Neuronal stem cell (in vitro differentiated cells): ENCODE data around the gene GINM1.

Source experiments
- DNase-seq: peaks from one replicate; pipeline ENCODE4 v3.0.0-alpha.2; 2013; ENCODE audit warnings: low spot score
- H2AFZ ChIP-seq: one replicate; pipeline ENCODE4 v1.6.1; 2013; ENCODE audit warnings: mild to moderate bottlenecking, low read length, inconsistent platforms
- H2AK5ac ChIP-seq: 2 replicates; pipeline ENCODE4 v1.6.1; 2013; ENCODE audit warnings: low read depth, mild to moderate bottlenecking, inconsistent platforms, low read length, moderate library complexity, mixed read lengths
- H2BK120ac ChIP-seq: 2 replicates; pipeline ENCODE4 v1.6.1; 2013; ENCODE audit warnings: low read depth, mild to moderate bottlenecking, inconsistent platforms, low read length, moderate library complexity, mixed read lengths
- H2BK12ac ChIP-seq: one replicate; pipeline ENCODE4 v1.6.1; 2013; ENCODE audit warnings: low read length, inconsistent platforms
- H2BK15ac ChIP-seq: 2 replicates; pipeline ENCODE4 v1.6.1; 2013; ENCODE audit warnings: mild to moderate bottlenecking, low read length, inconsistent platforms, mixed read lengths
- H2BK5ac ChIP-seq: one replicate; pipeline ENCODE4 v1.6.1; 2013; ENCODE audit warnings: inconsistent platforms, mild to moderate bottlenecking, low read length, moderate library complexity
- H3K14ac ChIP-seq: one replicate; pipeline ENCODE4 v1.6.1; 2013; ENCODE audit warnings: low read length, inconsistent platforms
- H3K18ac ChIP-seq: 2 replicates; pipeline ENCODE4 v1.6.1; 2013; ENCODE audit warnings: low read length, inconsistent platforms
- H3K23ac ChIP-seq: 2 replicates; pipeline ENCODE4 v1.6.1; 2013; ENCODE audit warnings: low read depth, mild to moderate bottlenecking, mixed read lengths, low read length, inconsistent platforms; ENCODE audit not compliant: poor library complexity
- H3K27ac ChIP-seq: replicated peaks from 3 replicates; pipeline ENCODE4 v1.5.1; 2013; ENCODE audit warnings: low read length, inconsistent platforms
- H3K27me3 ChIP-seq, 3 experiments: 2 replicates each; pipeline ENCODE4 v1.6.1; 2013; ENCODE audit warnings: low read length in 3 of 3, mild to moderate bottlenecking in 2 of 3, inconsistent platforms in 1 of 3, low read depth in 1 of 3, mixed read lengths in 1 of 3, moderate library complexity in 1 of 3; ENCODE audit not compliant: control insufficient read depth in 3 of 3, insufficient read depth in 3 of 3
- H3K36me3 ChIP-seq, 2 donors: replicated peaks in 1 of 2; 2 replicates each; pipeline ENCODE4 v1.6.1; 2013; ENCODE audit warnings: low read length in 2 of 2; ENCODE audit not compliant: control insufficient read depth in 2 of 2, insufficient read depth in 2 of 2
- H3K4ac ChIP-seq: 2 replicates; pipeline ENCODE4 v1.6.1; 2013; ENCODE audit warnings: inconsistent platforms, mild to moderate bottlenecking, low read length, moderate library complexity
- H3K4me1 ChIP-seq, 2 donors: 1 replicate in 1 of 2; 2 replicates in 1 of 2; pipeline ENCODE4 v1.6.1; 2013; ENCODE audit warnings: low read length in 2 of 2, low read depth in 1 of 2; ENCODE audit not compliant: control insufficient read depth in 2 of 2, insufficient read depth in 1 of 2
- H3K4me2 ChIP-seq: one replicate; pipeline ENCODE4 v1.6.1; 2013; ENCODE audit warnings: mild to moderate bottlenecking, low read length, inconsistent platforms; ENCODE audit not compliant: insufficient read depth, poor library complexity, severe bottlenecking
- H3K4me3 ChIP-seq, 2 donors: 2 replicates each; pipeline ENCODE4 v1.5.1; 2013; ENCODE audit warnings: low read length in 2 of 2, mild to moderate bottlenecking in 2 of 2, inconsistent platforms in 1 of 2, moderate library complexity in 1 of 2
- H3K79me1 ChIP-seq: one replicate; pipeline ENCODE4 v1.6.1; 2013; ENCODE audit warnings: low read depth, mild to moderate bottlenecking, inconsistent platforms, low read length, moderate library complexity
- H3K9ac ChIP-seq: one replicate; pipeline ENCODE4 v1.6.1; 2013; ENCODE audit warnings: mild to moderate bottlenecking, low read depth, low read length, inconsistent platforms; ENCODE audit not compliant: poor library complexity
- H3K9me3 ChIP-seq, 2 donors: replicated peaks in 1 of 2; 2 replicates each; pipeline versions ENCODE3 to v1.6.1; 2013; ENCODE audit warnings: low read length in 2 of 2, mild to moderate bottlenecking in 2 of 2, inconsistent platforms in 1 of 2, low read depth in 1 of 2, mixed read lengths in 1 of 2, moderate library complexity in 1 of 2; ENCODE audit not compliant: control insufficient read depth in 2 of 2, insufficient read depth in 1 of 2
- H4K8ac ChIP-seq: one replicate; pipeline ENCODE4 v1.6.1; 2013; ENCODE audit warnings: low read depth, mild to moderate bottlenecking, inconsistent platforms, low read length, moderate library complexity
- H4K91ac ChIP-seq: one replicate; pipeline ENCODE4 v1.6.1; 2013; ENCODE audit warnings: low read length, low read depth, mild to moderate bottlenecking, inconsistent platforms; ENCODE audit not compliant: poor library complexity
- WGBS, 2 donors: extraction: QIAGEN DNeasy Blood & Tissue Kit; methylation state at CpG; one replicate each; pipeline ENCODE4 v1.1.7; 2013; ENCODE audit warnings: missing lambda C conversion rate in 2 of 2, mixed read lengths in 1 of 2; ENCODE audit not compliant: insufficient read length in 2 of 2, insufficient replicate concordance in 1 of 2; ENCODE audit errors: extremely low coverage in 2 of 2; 5-methylcytosine and 5-hydroxymethylcytosine counted together

Gene GINM1

DNA sequence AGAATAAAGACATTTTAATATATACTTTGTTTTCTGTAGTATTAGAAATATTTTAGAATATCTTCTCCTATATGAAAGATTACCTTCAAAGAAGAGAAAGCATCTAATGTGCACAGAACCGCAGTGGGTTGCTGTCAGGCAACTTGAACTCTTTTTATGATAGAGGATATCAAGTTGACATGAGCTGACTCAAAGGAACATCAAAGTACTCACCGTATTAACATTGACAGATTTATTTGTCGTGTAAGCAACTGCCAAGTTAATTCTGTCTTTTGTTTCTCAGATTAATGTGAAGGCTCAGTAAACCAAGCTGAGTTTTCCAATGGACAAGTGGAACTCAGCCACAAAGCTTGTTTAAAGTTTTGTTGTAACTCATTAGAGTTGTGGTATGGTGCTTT lies 2.2 kb upstream of the GINM1 start:
- Histone ChIP-seq H3K4ac (no peak overlapping the region), H3K14ac (no peak overlapping the region), H3K4me2 (no peak overlapping the region), H3K9me3 (no peaks in the 10 kb centered on the region), H3K4me3 (no peak overlapping the region), H3K23ac (no peak overlapping the region), H2BK120ac (no peak overlapping the region), H3K18ac (no peak overlapping the region), H3K27me3 (peaks cover 0 to 15% (median 2%) of the 10 kb centered on the region in 3 experiments), H3K27ac (no peak overlapping the region), H4K91ac (no peak overlapping the region), H4K8ac (no peak overlapping the region), H2AFZ (no peak overlapping the region), H2BK15ac (no peak overlapping the region), H3K9ac (no peak overlapping the region), H2AK5ac (no peak overlapping the region), H3K36me3 (peaks cover 0 to 7% of the 10 kb centered on the region in 2 donors), H2BK12ac (no peak overlapping the region), H3K4me1 (peaks cover 0 to 1% of the 10 kb centered on the region in 2 donors), H2BK5ac (no peak overlapping the region), H3K79me1 (peaks cover 5% of the 10 kb centered on the region)
- DNase-seq = no peak
- WGBS, 2 donors = no CpG with 5 or more reads among the region's 3 CpGs

DNA sequence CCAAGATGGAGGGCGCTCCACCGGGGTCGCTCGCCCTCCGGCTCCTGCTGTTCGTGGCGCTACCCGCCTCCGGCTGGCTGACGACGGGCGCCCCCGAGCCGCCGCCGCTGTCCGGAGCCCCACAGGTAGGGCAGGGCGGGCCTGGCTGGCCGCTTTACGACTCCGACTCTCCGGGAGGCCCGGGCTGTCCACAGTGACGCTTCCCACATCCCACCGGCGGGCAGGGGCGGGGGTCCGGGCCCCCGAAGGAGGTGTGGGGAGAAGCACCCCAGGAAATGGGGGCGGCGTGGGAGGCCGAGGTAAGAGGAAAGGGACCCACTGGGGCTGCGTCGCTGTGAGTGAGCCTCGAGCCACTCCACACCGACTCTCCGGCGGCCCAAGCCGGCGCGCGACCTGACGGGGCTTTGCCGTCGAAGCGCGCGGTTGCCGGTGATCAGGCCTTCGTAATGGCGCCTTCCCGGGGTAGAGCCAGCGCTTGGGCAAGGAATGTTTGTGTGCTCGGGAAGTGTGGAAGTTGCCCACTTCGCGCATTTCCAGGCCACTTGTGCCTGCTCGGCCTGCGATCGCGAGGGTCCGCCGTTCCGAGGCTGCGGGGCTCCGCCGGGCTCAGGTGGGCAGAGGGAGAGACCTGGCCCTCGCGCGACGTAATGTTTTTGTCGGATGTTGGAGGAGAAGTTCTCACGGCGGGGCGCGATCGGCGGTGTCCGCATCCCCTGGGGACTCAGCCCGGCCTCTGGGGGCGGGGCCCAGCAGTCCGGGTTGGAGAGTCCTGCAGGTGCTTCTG lies 427 bp downstream of the GINM1 start:
- Histone ChIP-seq H2BK5ac (peak overlapping the region; percentile 71), H3K27ac (peak overlapping the region; percentile 59), H3K4me1 (peaks cover 0 to 1% of the 10 kb centered on the region in 2 donors), H3K9me3 (no peaks in the 10 kb centered on the region), H2BK120ac (no peak overlapping the region), H4K91ac (no peak overlapping the region), H3K4ac (no peak overlapping the region), H3K4me2 (peak overlapping the region; percentile 81), H3K9ac (peak overlapping the region; percentile 96), H2AFZ (peak overlapping the region; percentile 98), H3K4me3 (peak overlapping the region; percentile 87 to 99), H2BK15ac (peak overlapping the region; percentile 19), H2AK5ac (peak overlapping the region; percentile 96), H3K36me3 (peaks cover 0 to 7% of the 10 kb centered on the region in 2 donors), H4K8ac (no peak overlapping the region), H3K23ac (peak overlapping the region; percentile 92), H3K18ac (peak overlapping the region; percentile 98), H3K79me1 (peaks cover 5% of the 10 kb centered on the region), H2BK12ac (peak overlapping the region; percentile 92), H3K14ac (peak overlapping the region; percentile 76), H3K27me3 (peaks cover 0 to 13% (median 2%) of the 10 kb centered on the region in 3 experiments)
- no peak for DNase-seq
- no CpG with 5 or more reads among the region's 81 CpGs for WGBS, 2 donors

DNA sequence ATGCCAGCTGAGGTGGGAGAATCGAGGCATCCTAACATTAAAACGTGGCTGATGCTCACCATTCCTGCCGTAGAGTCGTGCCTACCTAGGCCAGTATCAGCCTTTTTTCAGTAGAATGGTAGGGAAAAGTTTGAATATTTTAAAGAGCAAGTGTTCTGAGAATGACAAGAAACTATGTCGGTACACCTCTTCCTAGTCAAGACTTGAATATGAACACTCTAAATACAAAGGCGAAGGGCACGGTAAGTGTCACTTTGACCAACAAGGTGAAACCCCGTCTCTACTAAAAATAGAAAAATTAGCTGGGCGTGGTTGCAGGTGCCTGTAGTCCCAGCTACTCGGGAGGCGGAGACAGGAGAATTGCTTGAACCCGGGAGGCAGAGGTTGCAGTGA lies 1.0 kb downstream of the GINM1 start:
- peak overlapping the region; percentile 87 to 99 for H3K4me3 ChIP-seq
- H3K18ac ChIP-seq = peak overlapping the region; percentile 98
- WGBS, 2 donors = no CpG with 5 or more reads among the region's 12 CpGs
- H4K8ac ChIP-seq = no peak overlapping the region
- no peak overlapping the region for H2AK5ac ChIP-seq
- H2AFZ ChIP-seq = peak overlapping the region; percentile 98
- peak overlapping the region; percentile 71 for H2BK5ac ChIP-seq
- H2BK12ac ChIP-seq = no peak overlapping the region
- peaks cover 5% of the 10 kb centered on the region for H3K79me1 ChIP-seq
- no peak overlapping the region for H3K23ac ChIP-seq
- H3K4me2 ChIP-seq = peak overlapping the region; percentile 81
- H3K9ac ChIP-seq = peak overlapping the region; percentile 96
- H3K14ac ChIP-seq = no peak overlapping the region
- H3K4me1 ChIP-seq = peaks cover 0 to 1% of the 10 kb centered on the region in 2 donors
- H2BK120ac ChIP-seq = no peak overlapping the region
- H3K27me3 ChIP-seq = peaks cover 0 to 13% (median 2%) of the 10 kb centered on the region in 3 experiments
- no peak overlapping the region for H4K91ac ChIP-seq
- H3K36me3 ChIP-seq = peaks cover 0 to 9% of the 10 kb centered on the region in 2 donors
- H3K27ac ChIP-seq = no peak overlapping the region
- H3K4ac ChIP-seq = no peak overlapping the region
- H2BK15ac ChIP-seq = no peak overlapping the region
- H3K9me3 ChIP-seq = no peaks in the 10 kb centered on the region
- DNase-seq = no peak

- H3K36me3 ChIP-seq = peaks cover 0 to 17% of the 10 kb centered on the region in 2 donors
- no peak overlapping the region for H3K23ac ChIP-seq
- no peak overlapping the region for H2BK12ac ChIP-seq
- H3K14ac ChIP-seq = no peak overlapping the region
- DNase-seq = no peak
- H2BK15ac ChIP-seq = no peak overlapping the region
- H3K27ac ChIP-seq = no peak overlapping the region
- no peak overlapping the region for H4K8ac ChIP-seq
- H2BK5ac ChIP-seq = no peak overlapping the region
- H2AFZ ChIP-seq = no peak overlapping the region
- no peaks in the 10 kb centered on the region for H3K9me3 ChIP-seq
- H3K4me2 ChIP-seq = no peak overlapping the region
- H3K9ac ChIP-seq = no peak overlapping the region
- peaks cover 5% of the 10 kb centered on the region for H3K79me1 ChIP-seq
- H2AK5ac ChIP-seq = no peak overlapping the region
- H3K27me3 ChIP-seq = peaks cover 0 to 13% (median 2%) of the 10 kb centered on the region in 3 experiments
- H2BK120ac ChIP-seq = no peak overlapping the region
- H3K4me3 ChIP-seq = no peak overlapping the region
- H3K4me1 ChIP-seq = peaks cover 0 to 1% of the 10 kb centered on the region in 2 donors
- no CpG with 5 or more reads among the region's 7 CpGs for WGBS, 2 donors
- H3K4ac ChIP-seq = no peak overlapping the region
- H4K91ac ChIP-seq = no peak overlapping the region
- H3K18ac ChIP-seq = no peak overlapping the region
Measured at GRCh38 chr6:149567945-149568585, 1.9 kb downstream of the GINM1 start.
